HepG2 (cell line): ENCODE data around the gene ALDH1A1. TPM values are rescaled to one million over a fixed set of nuclear protein-coding genes. Genes with fewer than 3 reads are reported as not detected.

ENCODE experiments used
- ATAC-seq: fragments of 200-7000 bp; cut with Tn5 transposase; 3 replicates; pipeline ENCODE4 v1.9.1; 2020; ENCODE audit warnings: mild to moderate bottlenecking, moderate library complexity
- BruUV-seq: library from RNA; stranded (reverse); fragments of 400-500 nt; replicated peaks from 2 replicates; lab custom pipeline; 2021; lab: Mats Ljungman, UMichigan
- CTCF ChIA-PET: fragments of 300-600 bp; formaldehyde crosslinking; extraction: SDS; loops from one replicate; lab custom pipeline; 2021; ENCODE audit warnings: low total read pairs, inconsistent platforms, low intra/inter-chr PET ratio; lab: Yijun Ruan, JAX
- POLR2A ChIA-PET: fragments of 350-600 bp; sonication (Branson Sonifier 250); formaldehyde crosslinking; loops from one replicate; lab custom pipeline; 2020; ENCODE audit warnings: antibody characterized with exemption, inconsistent platforms; lab: Yijun Ruan, JAX
- DNase-seq: peaks from one replicate; pipeline ENCODE4 v3.0.0-alpha.2; 2015; ENCODE audit warnings: low spot score
- FAIRE-seq: peaks from 3 replicates; lab custom pipeline; 2011; peaks lifted over from hg19 to GRCh38; lab: Jason Lieb, UNC
- H2AFZ ChIP-seq: one replicate; pipeline ENCODE4 v1.6.1; 2011; ENCODE audit warnings: low read length, inconsistent platforms
- H3K27ac ChIP-seq: fragments of 300-600 bp; 3 replicates; pipeline ENCODE4 v1.8.0; 2011; ENCODE audit warnings: mixed run types, mild to moderate bottlenecking, mixed read lengths, low read length, inconsistent platforms; ENCODE audit not compliant: insufficient read depth; ENCODE audit errors: extremely low read length
- H3K27me3 ChIP-seq, 2 experiments: fragments of 200-600 bp in 1 of 2; 2 replicates in 1 of 2; 3 replicates in 1 of 2; pipeline versions ENCODE4 v1.6.0 to v1.8.0; 2011; ENCODE audit warnings: low read length in 2 of 2, mild to moderate bottlenecking in 2 of 2, moderate library complexity in 2 of 2, inconsistent platforms in 1 of 2; ENCODE audit not compliant: insufficient read depth in 2 of 2, control insufficient read depth in 1 of 2
- H3K36me3 ChIP-seq, 2 experiments: fragments of 200-600 bp in 1 of 2; replicated peaks in 1 of 2; 2 replicates in 1 of 2; 3 replicates in 1 of 2; pipeline versions ENCODE4 v1.5.1 to v1.8.0; 2011; ENCODE audit warnings: low read length in 2 of 2, inconsistent platforms in 1 of 2; ENCODE audit not compliant: insufficient read depth in 2 of 2, control insufficient read depth in 1 of 2
- H3K4me1 ChIP-seq: 2 replicates; pipeline ENCODE4 v1.5.1; 2012; ENCODE audit warnings: low read length, inconsistent platforms; ENCODE audit not compliant: insufficient read depth
- H3K4me2 ChIP-seq: 2 replicates; pipeline ENCODE4 v1.6.0; 2011; ENCODE audit warnings: low read depth, low read length, inconsistent platforms
- H3K4me3 ChIP-seq, 3 experiments: fragments of 200-600 bp in 1 of 3; sonication (generic), shearing (Covaris generic) in 1 of 3; replicated peaks in 1 of 3; 2 replicates each; pipeline ENCODE4 v1.5.1; 2011 to 2016; ENCODE audit warnings: low read length in 3 of 3, inconsistent platforms in 2 of 3, low read depth in 2 of 3, mild to moderate bottlenecking in 2 of 3, control low read depth in 1 of 3, mixed read lengths in 1 of 3; ENCODE audit not compliant: insufficient read depth in 1 of 3
- H3K79me2 ChIP-seq: one replicate; pipeline ENCODE4 v1.6.1; 2011; ENCODE audit warnings: low read length, inconsistent platforms; ENCODE audit not compliant: insufficient read depth
- H3K9ac ChIP-seq: 2 replicates; pipeline ENCODE4 v1.6.0; 2011; ENCODE audit warnings: mild to moderate bottlenecking, low read depth, low read length, inconsistent platforms; ENCODE audit not compliant: insufficient read depth
- H3K9me3 ChIP-seq: 2 replicates; pipeline ENCODE4 v1.5.1; 2012; ENCODE audit warnings: mild to moderate bottlenecking, low read length
- H4K20me1 ChIP-seq: 2 replicates; pipeline ENCODE4 v1.6.0; 2011; ENCODE audit warnings: inconsistent platforms, mild to moderate bottlenecking, low read length, moderate library complexity; ENCODE audit not compliant: insufficient read depth
- AGO2 ChIP-seq: fragments of 200-400 bp; formaldehyde crosslinking; optimal IDR thresholded peaks from 2 replicates; pipeline ENCODE3; 2017; ENCODE audit warnings: mild to moderate bottlenecking, low read depth, low read length, moderate library complexity
- ATF1 ChIP-seq: IDR thresholded peaks from 2 replicates; pipeline ENCODE4 v1.6.1; 2016; ENCODE audit warnings: mild to moderate bottlenecking, control low read depth
- KLF16 ChIP-seq, 2 experiments: sonication (generic) in 1 of 2; formaldehyde crosslinking in 1 of 2; IDR thresholded peaks; 2 replicates each; pipeline versions ENCODE4 v1.6.1 to v1.8.0; 2016 to 2023; ENCODE audit warnings: missing genetic modification reagents in 2 of 2, missing compliant biosample characterization in 1 of 2
- RBM22 ChIP-seq: fragments of 200-400 bp; formaldehyde crosslinking; optimal IDR thresholded peaks from 2 replicates; pipeline ENCODE3; 2017; ENCODE audit warnings: mild to moderate bottlenecking, low read length, moderate library complexity
- SRSF4 ChIP-seq: fragments of 200-400 bp; formaldehyde crosslinking; IDR thresholded peaks from one replicate; pipeline ENCODE4 v1.6.1; 2018; ENCODE audit warnings: mild to moderate bottlenecking, low read depth, low read length, moderate library complexity; ENCODE audit not compliant: poor library complexity, severe bottlenecking
- ZFYVE20 ChIP-seq: sonication (generic); formaldehyde crosslinking; IDR thresholded peaks from 2 replicates; pipeline ENCODE4 v1.8.0; 2023; ENCODE audit warnings: low read depth, mild to moderate bottlenecking, moderate library complexity, missing genetic modification reagents, borderline replicate concordance
- ZNF354B ChIP-seq: sonication (generic); formaldehyde crosslinking; IDR thresholded peaks from 2 replicates; pipeline ENCODE4 v1.8.0; 2022; ENCODE audit warnings: mild to moderate bottlenecking, missing genetic modification reagents
- ZNF792 ChIP-seq: IDR thresholded peaks from 2 replicates; pipeline ENCODE4 v1.6.1; 2016
- WGBS: methylation state at CpG from one replicate; pipeline ENCODE4 v1.1.6; 2017; ENCODE audit warnings: low lambda C conversion rate; 5-methylcytosine and 5-hydroxymethylcytosine counted together
- in situ Hi-C: cut with HindIII; loops from 2 replicates; pipeline ENCODE4 v1.10.0; 2017; ENCODE audit warnings: low pct_unique_long_range_greater_than_20kb; ENCODE audit not compliant: extremely low pct_ligation_motif_present
- intact Hi-C: fragments of 100-400 bp; cut with micrococcal nuclease; formaldehyde crosslinking; loops from one replicate; pipeline ENCODE4 v1.10.0; 2022; ENCODE audit not compliant: unreplicated experiment
- polyA plus RNA-seq, 8 experiments: library from polyadenylated mRNA; depleted of rRNA in 3 of 8; stranded (reverse) in 7 of 8; unstranded in 1 of 8; fragments of >200 nt; fragmentation: Illumina TruSeq in 4 of 8; extraction: Trizol in 4 of 8; gene quantifications; 2 replicates each; pipeline versions ENCODE4 v1.2.1 to v1.2.3, GENCODE V29; 2011 to 2016; ENCODE audit warnings: low read depth in 4 of 8, missing spikeins in 1 of 8, mixed read lengths in 1 of 8; ENCODE audit not compliant: insufficient read depth in 1 of 8
- total RNA-seq, 5 experiments: library from RNA; depleted of rRNA; stranded (reverse); fragments of >200 nt; fragmentation: Illumina TruSeq; extraction: Trizol; gene quantifications; 2 replicates each; pipeline ENCODE4 v1.2.3, GENCODE V29; 2016; ENCODE audit warnings: low read depth in 1 of 5

Gene ALDH1A1
- total and polyA plus RNA-seq, 2 of the 13 experiments (the other 11 are each of a cell fraction or from before 2014, with no cell fraction given), result 88.2 to 439 TPM

GRCh38 chr9:72921888-72922654 lies 30.8 kb downstream of the ALDH1A1 start:
- H3K9me3 ChIP-seq, result no peaks in the 10 kb centered on the region
- H2AFZ ChIP-seq, result no peak overlapping the region
- peaks cover 10 to 73% of the 10 kb centered on the region in 2 experiments for H3K36me3 ChIP-seq
- no peak overlapping the region for H3K4me3 ChIP-seq
- no peaks in the 10 kb centered on the region for H3K79me2 ChIP-seq
- no peak overlapping the region for H3K4me2 ChIP-seq
- ChIA-PET CTCF (no interaction called here), POLR2A (no interaction called here)
- DNase-seq (no peak), ATAC-seq (no peak), FAIRE-seq (no peak)
- no peak overlapping the region for H3K27ac ChIP-seq
- in situ Hi-C loops (no loop called here), intact Hi-C loops (no loop called here)
- peaks cover 20% of the 10 kb centered on the region for H3K4me1 ChIP-seq
- no peaks in the 10 kb centered on the region for H3K27me3 ChIP-seq
- H3K9ac ChIP-seq, result no peak overlapping the region
- TF ChIP-seq ZFYVE20 (CRISPR knock-in tag), result no peak
- no peak for TF ChIP-seq ZNF354B (CRISPR knock-in tag)
- TF ChIP-seq ZNF792 (CRISPR knock-in tag), result no peak
- TF ChIP-seq AGO2, result peak; percentile 13
- TF ChIP-seq ATF1 (CRISPR knock-in tag), result no peak
- TF ChIP-seq RBM22, result peak; percentile 83
- no peak for TF ChIP-seq KLF16 (CRISPR knock-in tag; IDR thresholded peaks at IDR 0.05)
- no peak for TF ChIP-seq SRSF4
- WGBS, result 98% methylated on average over 5 of the region's 5 CpGs
- H4K20me1 ChIP-seq, result no peaks in the 10 kb centered on the region
- BruUV-seq, result no TSS peak
